Spleen (tissue), 7 donors: ENCODE measurements around the gene ALS2.

ENCODE experiments used
- POLR2A ChIP-seq, 3 donors: fragments of 450-650 bp; IDR thresholded peaks; one replicate each; pipeline ENCODE4 v1.5.1; 2017; ENCODE audit warnings: antibody characterized with exemption in 3 of 3, mild to moderate bottlenecking in 1 of 3
- POLR2AphosphoS5 ChIP-seq, 3 donors: sonication (generic); formaldehyde crosslinking; IDR thresholded peaks; one replicate each; pipeline ENCODE4 v1.5.1; 2017; ENCODE audit warnings: antibody characterized with exemption in 3 of 3
- TF ChIP-seq, protein P1 (sequence below), 11 experiments: fragments of 200-600 bp in 7 of 11; fragments of 450-650 bp in 4 of 11; sonication (generic) in 4 of 11; IDR thresholded peaks in 8 of 11; conservative IDR thresholded peaks in 3 of 11; 1 replicate in 7 of 11; 2 replicates in 4 of 11; pipeline versions ENCODE4 v1.4.0 to v1.8.0; 2016 to 2021; ENCODE audit warnings: antibody characterized with exemption in 11 of 11, inconsistent platforms in 4 of 11, mild to moderate bottlenecking in 1 of 11
- donor health status: DM: no; HTN: no; CAD: no; lungs with moderate emphysema.
- donor health status: DM: no; HTN: no; CAD: no.
- donor health status: DM: no; HTN: no; CAD: no.

DNA sequence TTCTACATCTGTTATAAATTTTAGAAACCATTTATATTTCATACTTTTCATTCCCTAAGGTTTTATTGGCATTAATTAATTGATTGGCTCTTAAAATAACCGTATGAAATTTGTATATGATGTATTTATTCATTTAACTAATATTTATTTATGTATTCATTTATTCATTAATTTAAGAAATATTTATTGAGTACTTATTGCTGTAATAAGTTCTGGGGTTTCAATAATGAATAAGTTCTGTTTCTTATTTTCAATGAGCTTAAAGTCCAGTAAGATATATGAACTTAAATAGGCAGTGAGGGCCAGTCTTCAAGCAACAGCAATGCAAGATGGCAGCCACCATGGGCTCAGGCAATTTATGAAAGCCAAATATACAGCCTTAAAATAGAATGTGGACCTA lies 43.5 kb upstream of the ALS2 start:
- TF ChIP-seq, protein P1, sequence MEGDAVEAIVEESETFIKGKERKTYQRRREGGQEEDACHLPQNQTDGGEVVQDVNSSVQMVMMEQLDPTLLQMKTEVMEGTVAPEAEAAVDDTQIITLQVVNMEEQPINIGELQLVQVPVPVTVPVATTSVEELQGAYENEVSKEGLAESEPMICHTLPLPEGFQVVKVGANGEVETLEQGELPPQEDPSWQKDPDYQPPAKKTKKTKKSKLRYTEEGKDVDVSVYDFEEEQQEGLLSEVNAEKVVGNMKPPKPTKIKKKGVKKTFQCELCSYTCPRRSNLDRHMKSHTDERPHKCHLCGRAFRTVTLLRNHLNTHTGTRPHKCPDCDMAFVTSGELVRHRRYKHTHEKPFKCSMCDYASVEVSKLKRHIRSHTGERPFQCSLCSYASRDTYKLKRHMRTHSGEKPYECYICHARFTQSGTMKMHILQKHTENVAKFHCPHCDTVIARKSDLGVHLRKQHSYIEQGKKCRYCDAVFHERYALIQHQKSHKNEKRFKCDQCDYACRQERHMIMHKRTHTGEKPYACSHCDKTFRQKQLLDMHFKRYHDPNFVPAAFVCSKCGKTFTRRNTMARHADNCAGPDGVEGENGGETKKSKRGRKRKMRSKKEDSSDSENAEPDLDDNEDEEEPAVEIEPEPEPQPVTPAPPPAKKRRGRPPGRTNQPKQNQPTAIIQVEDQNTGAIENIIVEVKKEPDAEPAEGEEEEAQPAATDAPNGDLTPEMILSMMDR (IDR thresholded peaks at IDR 0.05 in 8 of 11, conservative IDR thresholded peaks at IDR 0.05 in 3 of 11): no peak
- no peak for TF ChIP-seq POLR2A (IDR thresholded peaks at IDR 0.05)
- TF ChIP-seq POLR2AphosphoS5 (IDR thresholded peaks at IDR 0.05): no peak
